Gastroesophageal sphincter (tissue), 4 donors: ENCODE measurements around the gene FMO2. TPM values are rescaled to one million over a fixed set of nuclear protein-coding genes. Genes with fewer than 3 reads are reported as not detected.

Experiments
- ATAC-seq: fragments of 150-250 bp; one replicate; pipeline ENCODE4 v1.9.1; 2016; ENCODE audit warnings: mild to moderate bottlenecking, moderate library complexity
- H3K27ac ChIP-seq, 4 donors: fragments of 200-600 bp; sonication (generic) in 3 of 4; 1 replicate in 3 of 4; 2 replicates in 1 of 4; pipeline ENCODE4 v1.5.1; 2016 to 2019
- H3K27me3 ChIP-seq: fragments of 200-600 bp; sonication (generic); one replicate; pipeline ENCODE4 v1.5.1; 2019
- H3K36me3 ChIP-seq, 2 donors: fragments of 200-600 bp; sonication (generic); one replicate each; pipeline ENCODE4 v1.5.1; 2019; ENCODE audit warnings: control low read depth in 1 of 2
- H3K4me1 ChIP-seq, 3 donors: fragments of 200-600 bp; sonication (generic); 1 replicate in 2 of 3; 2 replicates in 1 of 3; pipeline ENCODE4 v1.5.1; 2016 to 2019; ENCODE audit warnings: control low read depth in 2 of 3
- H3K4me3 ChIP-seq, 2 donors: fragments of 200-600 bp; sonication (generic); one replicate each; pipeline ENCODE4 v1.5.1; 2019; ENCODE audit warnings: mild to moderate bottlenecking in 1 of 2, moderate library complexity in 1 of 2
- H3K9me3 ChIP-seq, 3 donors: fragments of 200-600 bp; sonication (generic); one replicate each; pipeline ENCODE4 v1.5.1; 2017 to 2019; ENCODE audit warnings: control low read depth in 2 of 3
- CTCF ChIP-seq, 4 experiments: fragments of 200-600 bp in 2 of 4; fragments of 450-650 bp in 2 of 4; sonication (generic) in 1 of 4; IDR thresholded peaks; one replicate each; pipeline ENCODE4 v1.5.1; 2017 to 2019; ENCODE audit warnings: antibody characterized with exemption in 4 of 4, mild to moderate bottlenecking in 2 of 4, moderate library complexity in 2 of 4
- EP300 ChIP-seq: sonication (generic); formaldehyde crosslinking; IDR thresholded peaks from one replicate; pipeline ENCODE4 v1.6.1; 2017; ENCODE audit warnings: antibody characterized with exemption, mild to moderate bottlenecking
- POLR2A ChIP-seq, 2 donors: fragments of 450-650 bp; IDR thresholded peaks; one replicate each; pipeline ENCODE4 v1.6.1; 2017; ENCODE audit warnings: antibody characterized with exemption in 2 of 2, mild to moderate bottlenecking in 2 of 2, moderate library complexity in 1 of 2
- POLR2AphosphoS5 ChIP-seq: sonication (generic); formaldehyde crosslinking; IDR thresholded peaks from one replicate; pipeline ENCODE4 v1.6.1; 2017; ENCODE audit warnings: antibody characterized with exemption
- WGBS, 2 donors: methylation state at CpG; one replicate each; pipeline ENCODE4 v1.1.5; 2018; ENCODE audit warnings: low coverage in 1 of 2; 5-methylcytosine and 5-hydroxymethylcytosine counted together
- total RNA-seq, 4 donors: library from RNA; depleted of rRNA; stranded (reverse); fragments of >200 nt; gene quantifications; one replicate each; pipeline ENCODE4 v1.1.0, GENCODE V29; 2016

The FMO2 gene
- total RNA-seq, 4 donors from 2014 or later: 33.9 to 74.1 (median 35.9) TPM

- Histone ChIP-seq H3K36me3 (no peaks in the 10 kb centered on the region), H3K9me3 (no peaks in the 10 kb centered on the region), H3K4me3 (no peak overlapping the region), H3K4me1 (peaks cover 14 to 56% (median 26%) of the 10 kb centered on the region in 3 donors), H3K27me3 (no peaks in the 10 kb centered on the region), H3K27ac (peak overlapping the region; percentile 78 to 95 (median 82))
- no peak for ATAC-seq
- TF ChIP-seq POLR2AphosphoS5 (peak; percentile 28), POLR2A (IDR thresholded peaks at IDR 0.05) (no peak)
- WGBS, 2 donors: 46 to 89% methylated on average over 3 to 5 of the region's 5 CpGs
These were observed 44.7 kb upstream of the FMO2 start for GRCh38 chr1:171140401-171140800.

GRCh38 chr1:171140956-171141687, 44.0 kb upstream of the FMO2 start:
- Histone ChIP-seq H3K9me3 (no peaks in the 10 kb centered on the region), H3K27me3 (no peaks in the 10 kb centered on the region), H3K36me3 (no peaks in the 10 kb centered on the region), H3K27ac (peak overlapping the region; percentile 78 to 95 (median 82)), H3K4me1 (peaks cover 14 to 56% (median 26%) of the 10 kb centered on the region in 3 donors), H3K4me3 (no peak overlapping the region)
- ATAC-seq: no peak
- TF ChIP-seq POLR2AphosphoS5: no peak
- TF ChIP-seq POLR2A (IDR thresholded peaks at IDR 0.05): no peak
- no peak for TF ChIP-seq EP300
- TF ChIP-seq CTCF (IDR thresholded peaks at IDR 0.05): no peak
- 18 to 37% methylated on average over 2 to 4 of the region's 4 CpGs for WGBS, 2 donors

- Histone ChIP-seq H3K4me1 (peaks cover 14 to 56% (median 26%) of the 10 kb centered on the region in 3 donors), H3K4me3 (no peak overlapping the region), H3K27ac (peak overlapping the region; percentile 78 to 95 (median 82)), H3K36me3 (no peaks in the 10 kb centered on the region), H3K27me3 (no peaks in the 10 kb centered on the region), H3K9me3 (no peaks in the 10 kb centered on the region)
- WGBS, 2 donors: 10 to 18% methylated on average over 5 to 6 of the region's 6 CpGs
- ATAC-seq: peak; percentile 86
- TF ChIP-seq POLR2AphosphoS5 (peak; percentile 96), EP300 (no peak), POLR2A (IDR thresholded peaks at IDR 0.05) (no peak), CTCF (IDR thresholded peaks at IDR 0.05) (peak in 1 of 4 experiments; percentile 24)
These were observed 43.2 kb upstream of the FMO2 start for GRCh38 chr1:171141688-171142415.

GRCh38 chr1:171142416-171143385, 42.4 kb upstream of the FMO2 start:
- peak overlapping the region; percentile 78 to 95 (median 82) for H3K27ac ChIP-seq
- ATAC-seq: peak; percentile 56
- no peaks in the 10 kb centered on the region for H3K9me3 ChIP-seq
- H3K36me3 ChIP-seq: no peaks in the 10 kb centered on the region
- 40 to 50% methylated on average over 8 of the region's 8 CpGs for WGBS, 2 donors
- no peaks in the 10 kb centered on the region for H3K27me3 ChIP-seq
- no peak overlapping the region for H3K4me3 ChIP-seq
- no peak for TF ChIP-seq EP300
- TF ChIP-seq CTCF (IDR thresholded peaks at IDR 0.05): peak in 2 of 4 experiments; percentile 17 to 24
- peaks cover 14 to 55% (median 26%) of the 10 kb centered on the region in 3 donors for H3K4me1 ChIP-seq

GRCh38 chr1:171150156-171150555, 34.9 kb upstream of the FMO2 start:
- H3K36me3 ChIP-seq: no peaks in the 10 kb centered on the region
- no peak for ATAC-seq
- no peaks in the 10 kb centered on the region for H3K9me3 ChIP-seq
- no peak overlapping the region for H3K4me3 ChIP-seq
- H3K27ac ChIP-seq: no peak overlapping the region
- no peaks in the 10 kb centered on the region for H3K4me1 ChIP-seq
- H3K27me3 ChIP-seq: no peaks in the 10 kb centered on the region
- TF ChIP-seq POLR2A (IDR thresholded peaks at IDR 0.05): no peak
- WGBS, 2 donors: 50 to 53% methylated on average over 1 of the region's 1 CpG
